Measurements from ENCODE around the gene DQX1.

DQX1 gene

DNA sequence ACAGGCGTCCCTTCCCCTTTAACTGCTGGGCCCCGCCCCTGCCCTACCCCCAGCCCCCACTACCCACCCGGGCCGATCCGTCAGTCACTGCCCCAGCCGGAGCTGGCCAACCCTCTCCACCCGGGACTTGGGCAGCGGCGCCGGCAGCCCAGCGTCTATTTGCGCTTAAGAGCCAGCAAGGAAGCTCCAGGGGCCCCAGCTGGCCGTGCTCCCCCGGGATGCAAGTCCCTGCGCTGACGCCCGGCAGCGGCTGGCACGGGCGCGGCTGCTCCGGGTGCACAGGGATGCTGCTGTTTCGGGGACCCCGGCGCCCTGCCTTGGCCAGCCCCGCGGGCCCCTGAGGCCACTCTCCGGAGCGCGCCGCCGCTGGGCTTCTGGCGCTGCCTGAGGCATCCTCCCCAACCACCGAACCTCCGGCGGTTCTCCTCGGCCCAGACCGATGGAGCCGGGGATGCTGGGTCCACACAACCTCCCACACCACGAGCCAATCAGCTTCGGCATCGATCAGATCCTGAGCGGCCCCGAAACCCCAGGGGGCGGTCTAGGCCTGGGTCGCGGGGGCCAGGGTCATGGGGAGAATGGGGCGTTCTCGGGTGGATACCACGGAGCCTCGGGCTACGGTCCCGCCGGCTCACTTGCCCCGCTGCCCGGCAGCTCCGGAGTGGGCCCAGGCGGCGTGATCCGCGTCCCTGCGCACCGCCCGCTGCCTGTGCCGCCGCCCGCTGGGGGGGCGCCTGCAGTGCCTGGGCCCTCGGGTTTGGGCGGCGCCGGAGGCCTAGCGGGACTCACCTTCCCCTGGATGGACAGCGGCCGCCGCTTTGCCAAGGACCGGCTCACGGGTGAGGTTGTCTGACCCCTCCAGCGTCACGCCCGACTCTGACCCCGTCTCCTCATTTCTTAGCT, 11.4 kb downstream of the DQX1 start, which contains the start of gene TLX2:
Gene TLX2, plus strand, starts transcription at position 83 of the 903 bp plus-strand sequence. Its CDS starts 357 bp downstream, at position 440.
- H3K27ac ChIP-seq: no peak within 1 kb of the TSS
- peak within 1 kb of the TSS in 3 of 7 experiments; percentile 4 to 5 (median 4) for H3K4me3 ChIP-seq

- Histone ChIP-seq H3K4me3 (peak overlapping the region in 2 of 7 experiments; percentile 4 to 5), H3K27ac (no peak overlapping the region)
These were observed 12.2 kb downstream of the DQX1 start for GRCh38 chr2:74513605-74514367.

- H3K27ac ChIP-seq: no peak overlapping the region
- H3K4me3 ChIP-seq: no peak overlapping the region
These were observed 13.1 kb downstream of the DQX1 start for GRCh38 chr2:74512744-74513604.

- Histone ChIP-seq H3K27ac (no peak overlapping the region), H3K4me3 (no peak overlapping the region)
These were observed 14.7 kb downstream of the DQX1 start for GRCh38 chr2:74511104-74511989.

DNA sequence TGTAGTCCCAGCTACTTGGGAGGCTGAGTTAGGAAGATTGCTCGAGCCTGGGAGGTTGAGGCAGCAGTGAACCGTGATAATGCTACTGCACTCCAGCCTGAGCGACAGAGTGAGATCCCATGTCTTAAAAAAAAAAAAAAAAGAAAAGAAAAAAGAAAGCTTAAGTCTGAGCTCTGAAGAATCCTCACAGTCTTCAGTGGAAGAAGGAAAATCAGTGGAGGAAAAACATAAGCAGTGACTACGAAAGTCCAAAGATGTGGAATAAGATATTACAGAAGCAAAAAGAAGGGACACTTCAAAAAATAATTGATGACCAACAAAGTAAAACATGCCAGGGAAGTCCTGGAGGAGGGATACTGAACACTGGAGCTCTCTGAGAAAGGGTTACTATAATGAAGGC, 15.8 kb downstream of the DQX1 start:
- Histone ChIP-seq H3K4me3 (no peak overlapping the region), H3K27ac (no peak overlapping the region)

- H3K27ac ChIP-seq: peak overlapping the region in 20 of 21 experiments; percentile 89 to 100 (median 98)
- peak overlapping the region; percentile 58 to 90 (median 67) for H3K4me3 ChIP-seq
These were observed 18.0 kb downstream of the DQX1 start for GRCh38 chr2:74507926-74508520.

- peak within 1 kb of the TSS; percentile 72 to 100 (median 98) for H3K27ac ChIP-seq
- peak within 1 kb of the TSS; percentile 58 to 90 (median 67) for H3K4me3 ChIP-seq
These were observed 18.7 kb downstream of the DQX1 start, which contains the start of gene PCGF1 for GRCh38 chr2:74507145-74507925. Gene PCGF1, minus strand, starts transcription at chr2:74507695. Its CDS starts 27 bp downstream, at chr2:74507668.

DNA sequence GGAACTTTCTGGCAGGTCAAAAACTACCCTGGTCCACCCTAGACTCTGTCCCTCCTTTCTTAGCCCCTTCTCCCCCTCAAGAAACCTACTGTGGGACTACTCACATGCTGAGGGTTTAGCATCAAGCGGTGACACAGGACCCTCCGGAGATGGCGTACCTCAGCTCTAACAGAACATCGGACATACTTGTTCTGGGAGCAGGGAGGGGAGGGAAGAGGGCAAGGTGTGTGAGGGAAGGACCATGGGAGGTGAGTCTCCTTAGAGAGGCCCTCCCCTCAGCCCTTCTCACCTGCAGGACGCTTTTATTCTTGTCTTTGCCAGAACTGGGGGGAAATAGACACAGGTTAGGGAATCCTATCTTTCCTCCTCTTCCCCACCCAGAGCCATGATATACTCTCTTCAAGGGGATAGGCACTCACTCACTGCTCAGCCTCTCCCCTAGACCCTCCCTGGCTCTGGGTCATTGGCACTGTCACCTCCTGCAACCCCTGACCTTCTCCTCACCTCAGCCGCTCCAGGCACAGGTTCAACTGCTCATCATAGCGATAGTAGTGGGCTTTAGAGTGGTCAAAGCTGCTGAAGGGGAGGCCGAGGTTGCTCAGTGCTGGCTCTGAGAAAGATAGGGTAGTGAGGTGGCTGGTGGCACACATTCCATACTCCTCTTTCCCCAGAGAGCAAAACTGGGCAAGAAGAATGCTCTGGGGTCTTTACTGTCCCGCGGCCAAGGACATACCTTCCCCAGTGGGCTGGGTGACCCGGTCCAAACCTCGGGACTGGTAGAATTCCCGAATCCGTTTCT, 20.4 kb downstream of the DQX1 start:
- H3K27ac ChIP-seq: peak overlapping the region in 2 of 21 experiments; percentile 5 to 98
- peak overlapping the region in 2 of 7 experiments; percentile 58 to 70 for H3K4me3 ChIP-seq

- H3K27ac ChIP-seq: no peak overlapping the region
- H3K4me3 ChIP-seq: no peak overlapping the region
These were observed 21.4 kb downstream of the DQX1 start for GRCh38 chr2:74504591-74504990.

GRCh38 chr2:74503506-74504475, 22.2 kb downstream of the DQX1 start:
- peak overlapping the region; percentile 35 to 58 (median 52) for H3K4me3 ChIP-seq
- H3K27ac ChIP-seq: peak overlapping the region in 20 of 21 experiments; percentile 8 to 92 (median 78)

DNA sequence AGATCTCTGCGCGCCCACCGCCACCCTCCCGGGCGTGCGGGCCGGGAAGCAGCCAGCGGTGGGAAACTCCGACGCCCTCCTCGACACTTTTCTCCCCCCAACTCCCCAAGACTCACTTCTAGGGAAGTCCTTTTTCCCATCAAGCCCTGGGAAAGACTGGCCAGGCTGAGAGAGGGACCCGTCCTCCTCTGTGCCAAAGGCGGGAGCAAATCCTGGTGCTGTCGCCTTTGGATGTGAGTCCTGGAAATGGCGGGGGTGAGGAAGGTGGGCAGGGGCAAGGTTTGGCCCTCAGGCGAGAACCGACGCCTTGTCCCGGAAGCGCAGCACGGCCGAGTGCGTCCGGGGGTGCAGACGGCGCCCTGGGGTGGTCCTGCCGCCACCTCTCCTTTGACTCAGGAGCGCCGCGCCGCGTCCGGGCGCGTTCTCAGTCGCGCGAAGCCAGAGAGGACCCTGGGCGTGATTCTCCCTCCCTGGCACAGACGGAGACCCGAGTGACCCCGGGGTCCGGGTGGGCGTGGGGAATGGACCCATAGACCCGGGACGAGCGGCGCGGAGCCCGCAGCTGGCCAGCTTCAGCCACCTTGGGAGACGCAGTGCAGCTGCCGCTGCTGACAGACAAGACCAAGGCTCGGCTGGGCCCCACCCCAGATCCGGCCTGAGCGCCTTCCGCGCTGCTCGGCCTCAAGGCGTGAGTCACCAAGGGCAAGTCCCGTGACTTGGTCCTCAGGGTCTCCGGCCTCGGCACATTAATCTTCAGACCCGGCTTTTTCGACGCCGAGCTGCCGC, 23.1 kb downstream of the DQX1 start:
- Histone ChIP-seq H3K4me3 (peak overlapping the region; percentile 35 to 58 (median 52)), H3K27ac (peak overlapping the region in 20 of 21 experiments; percentile 8 to 92 (median 78))

DNA sequence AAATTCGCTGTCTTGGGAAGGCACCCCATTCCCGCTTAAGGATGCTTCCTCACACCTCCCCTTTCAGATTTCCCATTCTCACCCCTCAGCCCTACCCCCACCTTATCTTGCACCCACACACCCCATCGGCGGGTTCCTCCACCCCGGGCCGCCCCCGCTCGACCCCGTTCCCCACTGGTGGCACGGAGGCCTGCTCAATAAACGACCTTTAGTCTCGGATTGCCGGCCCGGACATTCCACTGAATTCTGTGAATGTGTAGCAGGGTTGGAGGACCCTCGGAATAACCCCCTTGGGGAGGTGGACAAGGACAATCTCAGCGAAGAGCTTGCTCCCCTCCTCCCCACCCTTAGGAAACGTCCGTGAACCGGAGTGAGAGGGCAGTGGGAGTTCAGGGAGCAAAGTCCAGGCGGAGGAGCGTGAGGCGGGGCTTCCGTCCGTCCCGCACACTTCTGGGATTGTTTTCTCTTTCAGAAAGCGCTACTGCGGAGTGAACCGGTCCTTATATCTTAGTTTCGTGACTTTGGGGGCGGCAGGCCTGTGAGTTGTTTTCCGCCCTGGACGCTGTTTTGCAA, 23.8 kb downstream of the DQX1 start:
- H3K4me3 ChIP-seq: peak overlapping the region; percentile 35 to 58 (median 52)
- peak overlapping the region in 19 of 21 experiments; percentile 8 to 92 (median 78) for H3K27ac ChIP-seq

DNA sequence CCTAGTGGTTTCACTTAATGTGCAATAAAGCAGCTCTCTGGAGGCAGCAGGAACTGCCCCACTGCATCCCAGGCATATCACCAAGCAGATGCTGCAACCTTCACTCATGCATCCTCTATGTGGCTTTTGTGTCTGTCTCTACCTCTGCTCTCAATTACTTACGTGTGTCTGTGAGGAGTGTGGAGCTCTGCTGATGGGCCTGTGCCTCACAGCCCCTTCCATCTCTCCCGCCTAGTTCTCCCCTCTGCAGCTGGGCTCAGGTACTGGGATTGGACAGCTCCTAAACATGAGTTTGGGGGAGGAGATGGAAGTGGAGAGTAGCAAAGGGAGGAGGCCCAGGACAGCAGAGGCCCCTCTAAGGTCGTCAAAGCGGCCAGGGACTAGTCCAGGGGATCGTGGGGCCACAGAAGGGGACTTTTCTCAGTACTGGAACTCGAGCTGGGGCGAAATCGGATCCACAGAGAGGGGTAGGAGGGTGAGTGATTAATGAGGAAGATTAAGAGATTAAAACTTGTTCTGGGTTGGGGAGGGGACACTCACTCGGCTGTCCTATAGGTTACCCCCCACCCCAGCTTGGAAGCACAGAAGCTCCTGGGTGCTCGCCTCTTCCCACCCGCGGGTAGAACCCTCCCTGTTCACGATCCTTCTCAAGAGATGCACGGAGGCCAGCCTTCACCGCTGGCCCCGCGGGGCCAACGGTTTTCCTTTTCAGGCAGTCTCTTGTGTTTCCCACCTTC, 24.5 kb downstream of the DQX1 start:
- no peak overlapping the region for H3K27ac ChIP-seq
- no peak overlapping the region for H3K4me3 ChIP-seq

- no peak overlapping the region for H3K27ac ChIP-seq
- H3K4me3 ChIP-seq: no peak overlapping the region
These were observed 25.5 kb downstream of the DQX1 start for GRCh38 chr2:74500578-74500946.
